ENCODE measurements around the gene KCNJ10.

Gene KCNJ10

DNA sequence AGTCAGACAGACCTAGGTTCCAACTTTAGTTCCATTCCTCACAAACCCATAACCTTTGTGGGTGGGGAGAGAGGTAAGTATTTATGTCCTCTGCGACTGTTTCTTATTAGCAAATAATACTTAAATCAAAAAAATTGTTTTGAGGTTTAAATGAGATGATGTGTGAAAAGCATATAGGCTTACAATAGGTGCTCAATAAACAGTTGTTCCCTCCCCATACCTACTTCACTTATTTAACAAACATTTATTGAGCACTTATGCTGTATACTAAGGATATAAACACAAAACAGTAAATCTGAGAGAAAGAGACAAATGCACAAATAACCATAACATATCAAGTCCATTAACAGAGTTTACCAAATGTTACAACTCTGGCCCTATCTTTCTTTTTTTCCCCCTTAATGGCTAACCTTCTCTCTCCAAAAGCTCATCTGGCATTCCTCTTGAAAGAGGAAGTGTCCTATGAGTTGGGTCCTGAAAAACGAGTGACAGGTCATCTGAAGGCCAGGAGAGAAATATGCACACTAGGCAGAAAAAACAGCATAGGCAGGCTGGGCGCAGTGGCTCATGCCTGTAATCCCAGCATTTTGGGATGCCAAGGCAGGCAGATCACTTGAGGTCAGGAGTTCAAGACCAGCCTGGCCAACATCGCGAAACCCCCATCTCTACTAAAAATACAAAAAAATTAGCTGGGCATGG lies 48.4 kb downstream of the KCNJ10 start:
- no peak for DNase-seq

DNA sequence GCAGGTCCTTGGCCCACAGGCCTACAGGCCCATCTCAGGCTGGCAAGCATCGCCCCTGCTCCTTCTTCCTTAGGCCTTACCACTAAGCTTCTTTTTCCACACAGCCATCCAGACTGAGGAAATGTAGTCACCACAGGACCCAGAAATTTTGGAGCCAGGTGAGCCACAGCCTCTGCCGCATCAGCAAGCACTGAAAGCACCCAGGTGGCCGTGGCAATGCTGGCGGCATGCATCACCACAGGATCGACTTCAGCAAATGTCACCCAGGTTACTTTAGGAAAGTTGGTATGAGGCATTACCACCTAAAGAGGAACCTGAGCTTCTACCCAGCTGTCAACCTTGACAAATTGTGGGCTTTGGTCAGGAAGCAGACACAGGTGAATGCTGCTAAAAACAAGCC lies 49.8 kb downstream of the KCNJ10 start:
- no peak for DNase-seq

DNA sequence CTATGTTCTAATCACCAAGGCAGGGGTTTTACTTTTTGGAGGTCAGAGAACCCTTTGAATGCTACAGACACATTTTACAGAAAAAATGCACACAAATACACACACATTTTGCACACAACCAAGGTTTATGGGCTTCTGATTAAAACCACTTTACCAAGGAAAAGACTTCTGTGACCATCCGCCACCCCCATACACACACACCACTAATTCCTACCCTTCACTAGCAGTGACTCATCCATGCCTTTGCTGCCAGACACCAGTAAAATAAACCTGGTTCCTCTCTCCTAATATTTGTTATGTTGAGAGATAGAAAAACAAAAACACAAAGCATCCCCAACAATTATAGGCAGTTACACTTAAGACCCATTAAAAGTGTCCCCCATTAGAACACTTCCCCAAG lies 51.1 kb downstream of the KCNJ10 start:
- DNase-seq, result no peak

DNA sequence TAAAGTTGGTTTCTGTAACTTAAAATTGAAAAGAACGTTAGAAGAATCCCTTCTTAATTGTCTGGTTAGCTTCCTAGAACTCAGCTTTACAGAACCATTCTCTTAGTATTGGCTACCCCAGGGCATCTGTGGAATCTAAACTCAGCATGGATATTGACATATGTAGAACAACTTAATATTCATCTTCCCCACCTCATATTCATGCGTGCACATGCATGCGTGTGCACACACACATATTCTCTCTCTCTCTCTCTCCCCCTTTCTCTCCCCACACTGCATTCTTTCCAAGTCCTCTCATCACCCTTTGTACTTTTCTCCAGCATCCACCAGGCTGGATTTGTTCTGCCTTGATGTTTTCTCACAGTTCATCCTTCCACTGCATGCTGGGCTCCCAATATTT lies 51.6 kb downstream of the KCNJ10 start:
- no peak for DNase-seq

DNA sequence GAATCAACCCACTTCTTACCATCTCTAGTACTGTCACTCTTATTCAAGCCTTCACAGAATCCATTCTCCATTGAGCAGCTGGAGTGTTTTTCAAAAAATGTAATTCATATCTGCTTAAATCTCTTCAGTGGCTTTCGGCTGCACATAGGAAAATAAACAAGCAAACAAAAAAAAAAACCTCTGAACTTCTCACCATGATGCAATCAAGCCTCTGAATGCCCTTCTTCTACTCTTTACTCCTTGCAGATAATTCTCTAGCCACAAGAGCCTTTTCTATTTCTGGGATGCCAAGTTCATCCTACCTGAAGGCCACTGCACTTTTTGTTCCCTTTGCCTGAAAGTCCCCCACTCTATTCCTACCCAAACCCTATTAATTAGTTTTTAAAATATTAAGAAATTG lies 52.4 kb downstream of the KCNJ10 start:
- no peak for DNase-seq

DNA sequence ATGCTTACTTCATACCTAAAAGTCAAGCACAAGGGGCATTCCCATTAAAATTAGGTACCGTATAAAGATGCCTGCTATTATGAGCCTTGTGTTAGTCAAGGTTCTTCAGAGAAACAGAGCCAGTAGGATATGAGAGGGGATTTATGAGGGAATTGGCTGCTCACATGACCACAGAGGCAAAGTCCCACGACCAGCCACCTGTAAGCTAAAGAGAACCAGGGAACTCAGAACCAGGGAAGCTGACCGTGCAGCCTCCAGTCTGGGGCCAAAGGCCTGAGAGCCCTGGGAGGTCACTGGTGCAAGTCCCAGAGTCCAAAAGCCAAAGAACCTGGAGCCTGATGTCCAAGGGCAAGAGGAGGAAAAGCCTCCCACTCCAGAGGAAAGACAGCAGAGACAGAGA lies 58.2 kb downstream of the KCNJ10 start:
- no peak for DNase-seq

DNA sequence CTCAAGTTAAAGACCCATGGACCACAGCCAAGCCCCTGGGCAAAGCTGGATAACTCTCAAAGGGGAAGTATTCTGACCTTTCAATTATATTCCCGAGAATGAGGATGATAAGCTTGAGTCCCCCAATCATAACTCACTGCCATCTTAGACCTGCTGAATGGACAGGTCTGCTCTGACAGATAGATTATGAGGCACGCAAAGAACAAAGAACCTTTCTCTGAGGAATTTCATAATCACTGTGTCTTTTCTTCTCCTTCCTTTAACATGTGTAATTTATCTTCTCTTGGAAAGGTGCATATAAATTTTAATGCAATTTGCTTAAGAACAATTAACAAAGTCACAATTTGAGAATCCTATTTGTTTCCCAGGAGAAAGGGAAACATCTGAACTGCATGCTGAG lies 60.2 kb downstream of the KCNJ10 start:
- DNase-seq, result no peak

DNA sequence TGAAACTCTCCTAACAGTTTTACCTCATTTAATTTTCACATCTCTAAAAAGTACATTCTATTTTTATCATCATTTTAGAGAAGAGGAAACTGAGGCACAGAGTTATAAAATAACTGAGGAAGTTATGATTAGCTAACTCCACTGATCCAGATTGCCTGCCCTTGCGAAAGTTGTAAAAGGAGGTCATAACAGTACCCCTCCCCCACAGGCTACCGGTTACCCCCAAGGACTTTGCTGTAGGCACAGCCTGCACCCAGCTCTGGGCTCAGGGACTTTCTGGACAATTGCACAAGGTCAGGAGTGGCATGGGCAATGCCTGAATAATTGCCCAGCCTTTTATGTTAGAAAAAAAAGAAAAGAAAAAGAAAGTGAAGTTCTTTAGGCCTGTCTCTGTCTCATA lies 60.9 kb downstream of the KCNJ10 start:
- no peak for DNase-seq

DNA sequence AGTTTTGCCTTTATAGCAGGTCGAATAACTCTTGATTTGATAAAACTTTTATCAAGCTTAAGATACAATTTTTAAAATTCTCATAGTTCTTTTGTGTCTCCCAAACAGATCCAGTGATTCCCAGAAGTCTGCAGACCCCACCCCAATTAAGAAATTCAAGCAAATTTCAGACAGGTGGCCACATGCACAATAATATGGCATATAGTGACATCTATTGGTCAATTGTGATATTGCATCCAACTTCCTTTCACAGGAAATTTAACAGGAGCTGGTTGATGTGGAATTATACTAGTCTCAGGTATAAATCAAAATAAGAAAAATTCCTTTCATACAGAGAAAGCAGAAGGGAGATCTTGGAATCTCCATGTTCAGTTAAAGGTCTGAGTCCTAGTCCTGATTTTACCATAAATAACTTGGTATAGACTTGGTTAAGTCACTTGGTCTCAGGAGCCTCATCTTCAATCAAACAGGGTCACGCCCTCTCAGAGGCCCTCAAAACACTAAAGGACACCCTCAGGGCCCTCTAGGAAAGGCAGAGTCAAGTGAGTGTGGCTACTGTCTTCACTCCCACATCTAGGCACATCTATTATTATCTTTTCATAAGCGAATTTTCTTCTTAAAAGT lies 62.3 kb downstream of the KCNJ10 start:
- no peak for DNase-seq

DNA sequence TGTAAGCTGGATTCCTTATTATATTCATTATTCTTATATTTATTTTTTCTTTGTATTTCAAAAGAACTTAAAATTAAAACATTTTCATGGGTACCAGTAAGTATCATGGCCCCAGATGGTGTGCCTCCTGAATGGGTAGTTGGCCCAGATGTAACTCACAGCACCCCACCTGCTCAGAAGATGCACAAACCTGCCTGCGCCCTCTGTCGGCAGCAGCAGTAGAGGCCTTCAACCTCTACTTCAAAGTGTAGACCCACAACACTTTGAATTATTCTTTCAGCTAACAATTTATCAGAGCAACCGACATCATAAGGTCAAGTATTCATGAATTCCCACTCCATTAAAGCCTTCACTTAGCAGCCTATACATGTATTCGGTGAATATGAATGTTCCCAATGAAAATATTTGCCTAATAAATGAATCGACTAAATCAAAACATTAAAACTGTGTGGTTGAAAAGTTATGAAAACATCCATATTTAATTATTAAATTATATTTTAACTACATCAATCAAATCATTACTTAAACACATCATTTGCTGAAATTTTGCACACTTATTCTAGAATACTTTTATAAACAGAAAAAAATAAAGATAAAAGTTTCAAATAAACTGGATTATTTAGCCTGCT lies 63.5 kb downstream of the KCNJ10 start:
- DNase-seq, result peak; percentile 77 to 80

DNA sequence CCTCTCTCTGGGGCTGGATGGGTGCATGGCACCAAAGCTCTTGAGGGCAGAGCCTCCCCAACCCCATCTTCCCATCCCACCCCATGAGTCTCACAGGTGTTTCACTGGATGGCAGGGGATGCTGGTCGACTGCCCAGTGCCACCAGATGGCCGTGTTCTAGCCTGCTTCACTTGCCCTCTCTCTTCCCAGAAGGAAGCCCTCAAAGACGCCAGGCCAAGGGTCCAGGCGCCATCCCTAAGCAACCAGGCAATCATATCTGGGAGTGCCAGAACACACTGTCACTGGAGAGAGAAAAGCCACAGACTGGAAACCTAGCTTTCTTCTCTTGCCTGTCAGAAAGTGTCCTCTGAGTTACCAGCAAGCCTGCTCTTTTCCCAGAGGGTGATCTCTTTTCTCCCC lies 64.9 kb downstream of the KCNJ10 start:
- DNase-seq, result no peak

DNA sequence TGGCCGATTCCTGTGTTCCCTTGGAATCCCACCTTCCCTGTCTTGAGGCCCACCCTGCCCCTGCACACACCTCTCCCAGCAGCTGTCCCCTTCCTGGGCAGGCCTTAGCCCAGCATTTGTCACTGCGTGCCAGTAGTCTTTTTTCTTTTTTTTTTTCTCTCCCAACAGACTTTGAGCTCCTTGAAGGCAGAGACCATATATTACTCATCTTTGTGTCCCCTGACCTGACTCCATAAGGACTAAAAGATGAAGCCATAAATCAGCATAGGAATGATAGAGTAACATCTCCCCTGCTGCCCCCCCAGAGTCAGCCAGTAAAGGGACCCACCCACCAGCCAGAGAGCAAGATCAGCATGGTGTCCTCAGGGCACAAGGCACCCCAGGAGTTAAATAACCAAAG lies 65.5 kb downstream of the KCNJ10 start:
- DNase-seq, result no peak

DNA sequence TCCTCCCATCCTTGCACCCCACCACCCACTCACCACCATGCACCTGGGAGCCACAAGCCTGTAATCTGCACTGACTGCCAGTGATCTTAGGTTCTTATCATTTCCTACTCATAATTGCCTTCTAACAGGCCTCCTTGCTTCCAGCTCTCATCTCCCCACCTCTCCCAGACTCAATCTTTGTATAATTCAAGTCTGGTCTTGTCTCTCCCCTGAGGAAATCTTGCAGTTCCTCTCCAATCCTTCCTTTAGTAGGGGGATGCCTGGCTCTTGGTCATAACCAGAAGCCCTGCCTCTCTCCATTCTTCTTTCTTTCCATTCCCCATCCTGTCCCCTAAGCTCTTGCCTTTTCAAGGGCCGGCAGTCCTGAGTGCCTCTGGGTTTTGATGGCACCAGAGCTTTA lies 66.0 kb downstream of the KCNJ10 start:
- DNase-seq, result no peak

DNA sequence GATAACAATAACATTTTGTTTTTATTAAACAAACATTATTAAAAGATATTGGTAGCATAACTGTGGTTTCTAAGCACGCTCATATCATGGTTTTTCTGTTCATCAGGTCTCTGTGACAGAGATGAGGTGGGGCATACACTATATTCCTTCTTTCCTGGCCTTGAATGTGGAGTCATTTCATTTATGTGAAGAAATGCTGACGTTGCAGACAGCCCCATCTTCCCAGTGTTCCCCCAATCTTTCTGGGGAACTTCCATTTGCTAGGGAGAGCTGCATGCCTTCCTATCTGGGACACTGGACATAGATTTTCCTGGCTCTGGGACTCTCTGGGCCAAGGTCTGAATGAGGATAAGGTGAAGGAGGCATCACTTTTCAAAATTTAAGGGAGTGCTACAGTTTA lies 68.5 kb downstream of the KCNJ10 start:
- no peak for DNase-seq

DNA sequence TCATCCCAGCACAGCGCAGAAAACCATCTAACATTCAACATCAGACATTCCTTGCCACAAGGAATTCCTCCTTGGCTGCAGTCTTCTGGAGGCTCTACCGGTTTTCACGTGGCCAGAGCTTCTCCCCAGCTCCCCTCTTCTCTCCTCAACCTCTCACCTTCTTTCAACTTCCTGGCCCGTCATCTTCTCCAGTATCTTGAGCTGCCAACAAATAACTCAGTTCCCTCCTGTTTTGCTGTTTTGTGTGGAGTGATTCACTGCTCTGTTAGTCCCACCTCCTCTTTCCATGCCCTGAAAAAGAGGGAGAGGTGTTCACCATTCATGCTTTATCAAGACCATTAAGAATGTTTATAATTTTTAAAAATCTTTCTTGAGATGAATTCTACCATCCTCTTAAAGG lies 70.8 kb downstream of the KCNJ10 start:
- DNase-seq, result no peak

DNA sequence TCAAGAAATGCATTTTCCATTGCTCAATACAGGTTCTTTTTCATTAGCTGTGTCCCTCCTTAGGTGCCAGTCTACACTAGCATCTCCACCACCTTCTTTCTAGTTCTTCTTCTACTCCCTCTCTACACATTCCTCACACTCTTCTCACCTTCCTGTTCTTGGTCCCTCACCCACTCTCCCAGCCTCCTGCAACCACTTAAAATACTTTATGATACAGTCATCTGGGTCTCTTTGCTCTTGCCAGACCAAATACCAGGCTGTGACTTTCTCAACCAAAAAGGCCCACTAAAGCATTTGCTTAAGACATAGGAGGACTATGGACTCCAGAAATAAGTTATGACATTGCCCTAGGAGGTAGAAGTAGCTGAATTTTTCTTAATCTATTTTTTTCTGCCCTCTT lies 73.3 kb downstream of the KCNJ10 start:
- DNase-seq, result no peak

DNA sequence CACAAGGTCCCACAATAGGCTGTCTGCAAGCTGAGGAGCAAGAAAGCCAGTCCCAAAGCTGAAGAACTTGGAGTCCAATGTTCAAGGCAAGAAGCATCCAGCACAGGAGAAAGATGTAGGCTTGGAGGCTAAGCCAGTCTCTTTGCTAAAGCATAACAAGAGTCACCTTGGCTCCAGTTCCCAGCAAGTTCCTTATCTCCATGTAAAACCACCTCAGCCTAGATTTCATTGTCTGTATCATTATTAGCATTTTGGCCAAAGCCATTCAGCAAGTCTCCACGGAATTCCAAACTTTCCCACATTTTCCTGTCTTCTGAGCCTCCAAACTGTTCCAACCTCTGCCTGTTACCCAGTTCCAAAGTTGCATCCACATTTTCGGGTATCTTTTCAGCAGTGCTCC lies 75.1 kb downstream of the KCNJ10 start:
- no peak for DNase-seq

DNA sequence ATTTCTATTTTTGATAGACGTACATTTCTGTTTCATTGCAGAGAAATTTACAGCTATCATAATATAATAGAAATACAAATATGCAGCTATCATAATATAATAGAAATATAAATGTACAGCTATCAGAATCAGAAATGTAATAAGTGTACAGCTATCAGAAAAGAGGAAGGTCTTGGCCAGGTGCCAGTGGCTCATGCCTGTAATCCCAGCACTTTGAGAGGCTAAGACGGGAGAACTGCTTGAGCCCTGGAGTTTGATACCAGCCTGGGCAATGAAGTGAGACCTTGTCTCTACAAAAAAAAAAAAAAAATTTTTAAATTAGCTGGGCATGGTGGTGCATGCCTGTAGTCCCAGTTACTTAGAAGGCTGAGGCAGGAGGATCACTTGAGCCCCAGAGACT lies 76.0 kb downstream of the KCNJ10 start:
- no peak for DNase-seq

DNA sequence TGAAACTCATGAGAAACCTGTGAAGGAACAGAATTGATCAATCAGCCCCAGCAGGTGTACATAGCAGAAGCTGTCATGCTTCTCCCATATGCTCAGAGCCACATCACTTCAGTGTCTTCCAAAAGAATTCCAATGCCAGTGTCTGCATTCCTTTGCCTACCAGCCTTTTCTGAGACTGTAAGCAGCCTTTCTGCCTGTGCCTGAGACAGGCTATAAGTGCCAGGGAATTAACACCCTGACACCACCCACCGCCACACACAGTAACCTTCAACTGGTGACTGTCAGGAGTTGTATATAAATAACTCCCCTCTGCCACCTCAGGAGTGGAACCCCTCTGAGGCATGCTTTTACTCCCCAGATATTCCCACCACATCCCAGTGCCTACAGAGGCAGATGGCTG lies 77.8 kb downstream of the KCNJ10 start:
- no peak for DNase-seq

DNA sequence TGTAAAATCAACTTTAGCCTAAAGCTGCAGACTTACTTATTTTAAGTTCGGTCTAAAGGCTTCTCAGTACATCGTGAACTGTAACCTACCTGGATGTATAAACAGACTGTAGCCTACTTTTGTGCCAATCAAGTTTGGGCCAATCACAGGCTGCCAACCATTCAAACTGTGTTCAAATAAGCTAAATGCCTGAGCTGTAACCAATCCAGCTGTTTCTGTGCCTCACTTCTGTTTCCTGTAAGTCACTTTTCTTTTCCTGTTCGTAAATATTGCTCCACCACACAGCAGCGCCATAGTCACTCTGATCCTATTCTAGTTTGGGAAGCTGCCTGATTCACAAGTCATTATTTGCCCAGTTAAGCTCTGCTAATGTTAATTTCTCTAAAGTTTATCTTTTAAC lies 78.4 kb downstream of the KCNJ10 start:
- no peak for DNase-seq

DNA sequence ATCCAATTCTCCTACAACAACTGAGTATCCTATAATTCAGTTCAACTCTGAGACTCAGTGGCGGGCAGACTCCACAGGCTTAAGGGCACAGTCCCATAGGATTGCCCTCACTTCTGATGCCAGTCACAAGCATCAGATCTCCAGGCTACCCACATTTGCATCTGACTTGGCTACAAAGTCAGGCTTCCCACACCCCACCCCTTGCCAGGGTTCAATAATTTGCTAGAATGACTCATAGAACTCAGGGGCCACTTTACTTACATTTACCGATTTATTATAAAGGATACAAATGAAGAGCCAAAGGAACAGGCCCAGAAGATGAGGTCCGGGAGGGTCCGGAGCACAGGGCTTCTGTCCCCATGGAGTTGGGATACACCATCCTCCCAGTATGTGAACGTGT lies 80.0 kb downstream of the KCNJ10 start:
- no peak for DNase-seq

DNA sequence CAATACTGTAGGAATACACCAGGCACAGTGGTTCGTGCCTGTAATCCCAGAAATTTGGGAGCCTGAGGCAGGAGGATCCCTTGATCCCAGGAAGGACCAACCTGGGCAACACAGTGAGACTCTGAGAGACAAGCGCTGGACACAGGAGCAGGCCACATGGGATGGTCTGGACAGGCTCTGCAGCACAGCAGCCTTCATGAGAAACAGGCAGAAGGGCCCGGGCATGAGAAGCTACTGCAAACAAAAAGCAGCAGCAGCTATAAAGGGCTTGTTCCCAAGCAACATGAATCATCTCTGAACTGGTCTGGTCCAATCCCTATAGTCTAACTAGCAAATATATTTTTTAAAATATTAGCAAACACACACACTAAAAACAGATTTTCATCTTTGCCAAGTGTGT lies 80.4 kb downstream of the KCNJ10 start:
- DNase-seq, result no peak

DNA sequence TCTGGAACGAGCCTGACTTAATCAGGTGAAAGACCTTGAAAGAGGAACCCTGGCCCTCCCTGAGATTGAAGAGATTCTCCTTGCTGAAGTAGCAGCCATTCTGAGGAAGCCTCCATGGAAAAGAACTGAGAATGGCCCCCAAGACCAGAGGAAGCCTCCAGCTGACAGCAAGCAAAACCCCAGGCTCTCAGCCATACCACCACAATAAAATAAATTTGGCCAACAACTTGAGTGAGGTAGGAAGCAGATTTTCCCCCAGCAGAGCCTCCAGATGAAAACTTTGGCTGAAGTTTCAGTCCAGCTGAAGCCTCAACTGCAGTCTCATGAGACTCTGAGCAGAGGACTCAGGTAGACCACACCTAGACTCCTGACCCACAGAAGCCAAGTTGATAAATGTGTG lies 82.0 kb downstream of the KCNJ10 start:
- DNase-seq, result no peak

DNA sequence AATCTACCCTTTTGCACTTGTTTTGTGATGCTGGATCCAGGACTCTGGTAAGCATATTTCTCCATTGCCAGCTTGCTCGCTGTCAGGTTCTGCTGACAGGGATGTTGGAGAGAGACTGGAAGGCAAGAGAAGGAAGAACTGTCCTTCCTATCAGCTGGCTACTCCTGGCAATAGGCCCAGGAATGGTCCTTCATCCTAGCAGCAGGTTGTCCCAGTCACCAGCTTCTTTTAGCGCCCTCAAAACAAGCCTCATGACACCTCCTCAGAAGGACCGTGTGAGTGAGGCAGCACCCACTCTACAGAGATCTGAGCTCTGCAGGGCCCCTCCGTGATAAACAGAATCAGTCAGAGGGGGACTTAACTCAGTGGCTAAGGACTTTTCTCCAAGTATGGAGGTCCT lies 82.8 kb downstream of the KCNJ10 start:
- DNase-seq, result no peak

DNA sequence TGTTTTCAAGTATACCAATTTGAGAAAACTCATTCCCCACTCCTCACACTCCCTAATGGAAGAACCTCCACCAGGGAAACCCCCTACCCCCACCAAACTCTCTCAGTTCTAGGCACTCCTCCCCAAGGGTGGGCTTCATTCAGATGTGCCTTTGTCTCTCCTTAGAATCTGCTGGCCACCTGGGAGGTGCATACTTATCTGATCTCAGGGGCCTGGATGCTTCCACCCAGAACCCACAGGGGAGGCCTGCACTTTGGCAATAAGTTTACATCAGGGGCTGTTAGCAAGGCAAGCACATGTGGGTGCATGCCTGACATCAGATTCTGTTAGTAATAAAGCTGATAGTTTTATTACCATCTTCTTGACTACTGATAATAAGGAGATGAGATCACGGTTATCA lies 83.4 kb downstream of the KCNJ10 start:
- no peak for DNase-seq

All from stimulated activated CD4-positive, alpha-beta T cell treated with anti-CD3 and anti-CD28 coated beads, Interleukin-2, amount 100 ng/mL, for 24 hours (primary cell).